HCT116 (cell line): Measurements from ENCODE around the gene PIGH. TPM values are rescaled to one million over a fixed set of nuclear protein-coding genes. Genes with fewer than 3 reads are reported as not detected.

Source experiments
- ATAC-seq: fragments of 200-7000 bp; cut with Tn5 transposase; 2 replicates; pipeline ENCODE4 v1.9.1; 2020; ENCODE audit warnings: mild to moderate bottlenecking, moderate library complexity
- BruUV-seq: library from RNA; stranded (reverse); fragments of 400-500 nt; replicated peaks from 2 replicates; lab custom pipeline; 2021; lab: Mats Ljungman, UMichigan
- CTCF ChIA-PET: fragments of 300-600 bp; sonication (Branson Sonifier 250); formaldehyde crosslinking; loops from one replicate; lab custom pipeline; 2021; ENCODE audit warnings: antibody characterized with exemption; lab: Charles Lee
- POLR2A ChIA-PET: fragments of 300-600, 350-600 bp; sonication (Branson Sonifier 250); formaldehyde crosslinking; loops from one replicate; lab custom pipeline; 2021; ENCODE audit warnings: antibody characterized with exemption; lab: Charles Lee
- RAD21 ChIA-PET, 2 experiments: fragments of 300-600 bp; sonication (Branson Sonifier 250); formaldehyde crosslinking; loops; one replicate each; lab custom pipeline; 2023; ENCODE audit warnings: low total read pairs in 2 of 2; ENCODE audit not compliant: uncharacterized antibody in 2 of 2, unreplicated experiment in 2 of 2, low non-redundant PET in 1 of 2; lab: Charles Lee
- DNase-seq: peaks from one replicate; pipeline ENCODE4 v3.0.0-alpha.2; 2010; ENCODE audit warnings: low read depth, low spot score
- H2AFZ ChIP-seq: fragments of 200-600 bp; shearing (Covaris generic), sonication (generic); 2 replicates; pipeline ENCODE4 v1.6.1; 2017; ENCODE audit warnings: low read depth, mixed run types, mixed read lengths, antibody characterized with exemption, low read length; ENCODE audit not compliant: poor library complexity, severe bottlenecking
- H3K27ac ChIP-seq: 2 replicates; pipeline ENCODE4 v1.5.1; 2012; ENCODE audit warnings: low read depth, low read length
- H3K27me3 ChIP-seq: fragments of 200-600 bp; sonication (generic); 2 replicates; pipeline ENCODE4 v1.6.1; 2016; ENCODE audit warnings: mixed run types, low read length, mixed read lengths; ENCODE audit not compliant: insufficient read depth
- H3K36me3 ChIP-seq, 2 experiments: fragments of 200-500 bp in 1 of 2; fragments of 200-600 bp in 1 of 2; sonication (Bioruptor generic) in 1 of 2; sonication (generic) in 1 of 2; 2 replicates each; pipeline versions ENCODE4 v1.5.1 to v1.6.1; 2014 to 2016; ENCODE audit warnings: low read length in 2 of 2, inconsistent platforms in 1 of 2, mixed read lengths in 1 of 2, mixed run types in 1 of 2; ENCODE audit not compliant: insufficient read depth in 2 of 2, control insufficient read depth in 1 of 2
- H3K4me1 ChIP-seq, 2 experiments: fragments of 200-600 bp in 1 of 2; sonication (generic) in 1 of 2; 2 replicates each; pipeline versions ENCODE4 v1.5.1 to v1.6.1; 2012 to 2017; ENCODE audit warnings: low read length in 2 of 2, inconsistent platforms in 1 of 2, mild to moderate bottlenecking in 1 of 2, mixed read lengths in 1 of 2, mixed run types in 1 of 2, moderate library complexity in 1 of 2; ENCODE audit not compliant: insufficient read depth in 2 of 2, control insufficient read depth in 1 of 2
- H3K4me2 ChIP-seq: fragments of 200-600 bp; sonication (generic); 2 replicates; pipeline ENCODE4 v1.6.1; 2017; ENCODE audit warnings: mixed run types, low read length, mixed read lengths
- H3K4me3 ChIP-seq, 2 experiments: fragments of 200-600 bp in 1 of 2; sonication (generic) in 1 of 2; replicated peaks in 1 of 2; 2 replicates each; pipeline ENCODE4 v1.5.1; 2011 to 2016; ENCODE audit warnings: low read length in 2 of 2, control low read depth in 1 of 2, low read depth in 1 of 2, mild to moderate bottlenecking in 1 of 2, mixed read lengths in 1 of 2, mixed run types in 1 of 2
- H3K79me2 ChIP-seq: fragments of 200-600 bp; sonication (generic); 2 replicates; pipeline ENCODE4 v1.6.1; 2017; ENCODE audit warnings: mild to moderate bottlenecking, mixed run types, low read length, moderate library complexity, mixed read lengths; ENCODE audit not compliant: insufficient read depth
- H3K9ac ChIP-seq: fragments of 200-600 bp; sonication (generic); 2 replicates; pipeline ENCODE4 v1.6.1; 2016; ENCODE audit warnings: low read length, mixed read lengths
- H3K9me2 ChIP-seq: fragments of 200-600 bp; sonication (generic), shearing (Covaris generic); 2 replicates; pipeline ENCODE4 v1.6.1; 2017; ENCODE audit warnings: mixed run types, mild to moderate bottlenecking, moderate library complexity; ENCODE audit not compliant: insufficient read depth
- H3K9me3 ChIP-seq, 2 experiments: fragments of 200-500 bp in 1 of 2; fragments of 200-600 bp in 1 of 2; sonication (Bioruptor generic) in 1 of 2; sonication (generic) in 1 of 2; 2 replicates each; pipeline ENCODE4 v1.6.1; 2014 to 2017; ENCODE audit warnings: low read length in 2 of 2, mixed read lengths in 2 of 2, inconsistent platforms in 1 of 2, low read depth in 1 of 2, mild to moderate bottlenecking in 1 of 2, mixed run types in 1 of 2, moderate library complexity in 1 of 2; ENCODE audit not compliant: control insufficient read depth in 1 of 2, insufficient read depth in 1 of 2
- H4K20me1 ChIP-seq: fragments of 200-600 bp; sonication (generic), shearing (Covaris generic); 2 replicates; pipeline ENCODE4 v1.6.1; 2017; ENCODE audit warnings: mixed run types, mild to moderate bottlenecking, moderate library complexity; ENCODE audit not compliant: insufficient read depth
- ATF3 ChIP-seq: IDR thresholded peaks from 2 replicates; pipeline ENCODE4 v1.6.1; 2012
- CBX3 ChIP-seq: IDR thresholded peaks from 2 replicates; pipeline ENCODE4 v1.6.1; 2012; ENCODE audit warnings: low read depth
- CTCF ChIP-seq, 3 experiments: fragments of 200-600 bp in 1 of 3; sonication (generic) in 1 of 3; IDR thresholded peaks in 2 of 3; conservative IDR thresholded peaks in 1 of 3; 2 replicates each; pipeline ENCODE4 v1.5.1; 2012 to 2017; ENCODE audit warnings: low read depth in 2 of 3, low read length in 2 of 3, antibody characterized with exemption in 1 of 3, borderline replicate concordance in 1 of 3, control low read depth in 1 of 3, mild to moderate bottlenecking in 1 of 3, mixed read lengths in 1 of 3, mixed run types in 1 of 3, moderate library complexity in 1 of 3; ENCODE audit not compliant: insufficient read depth in 1 of 3
- EGR1 ChIP-seq: IDR thresholded peaks from 2 replicates; pipeline ENCODE4 v1.6.1; 2012; ENCODE audit warnings: low read depth
- EZH2 ChIP-seq: fragments of 200-600 bp; sonication (generic); IDR thresholded peaks from 2 replicates; pipeline ENCODE4 v1.6.1; 2017; ENCODE audit warnings: antibody characterized with exemption, mixed run types
- EZH2phosphoT487 ChIP-seq: fragments of 200-600 bp; IDR thresholded peaks from 2 replicates; pipeline ENCODE4 v1.6.1; 2018; ENCODE audit warnings: antibody characterized with exemption, borderline replicate concordance
- JUND ChIP-seq: IDR thresholded peaks from 2 replicates; pipeline ENCODE4 v1.6.1; 2012
- POLR2AphosphoS5 ChIP-seq: IDR thresholded peaks from 2 replicates; pipeline ENCODE4 v1.6.1; 2011; ENCODE audit warnings: mild to moderate bottlenecking, low read depth, low read length, moderate library complexity
- RAD21 ChIP-seq: IDR thresholded peaks from 2 replicates; pipeline ENCODE4 v1.6.1; 2012; ENCODE audit warnings: low read depth, mild to moderate bottlenecking
- SIN3A ChIP-seq: IDR thresholded peaks from 2 replicates; pipeline ENCODE4 v1.6.1; 2012; ENCODE audit warnings: low read depth
- SP1 ChIP-seq: IDR thresholded peaks from 2 replicates; pipeline ENCODE4 v1.6.1; 2012; ENCODE audit warnings: low read depth
- TCF7L2 ChIP-seq: IDR thresholded peaks from 2 replicates; pipeline ENCODE4 v1.7.0; 2011; ENCODE audit warnings: borderline replicate concordance, inconsistent platforms; ENCODE audit not compliant: insufficient read depth, insufficient read length; ENCODE audit errors: extremely low read depth
- ZNF274 ChIP-seq: fragments of 200-500 bp; sonication (Bioruptor generic); IDR thresholded peaks from 2 replicates; pipeline ENCODE4 v1.6.1; 2014; ENCODE audit warnings: mild to moderate bottlenecking, low read depth, low read length, inconsistent platforms
- intact Hi-C: fragments of 100-400 bp; cut with micrococcal nuclease; formaldehyde crosslinking; loops from 2 replicates; pipeline ENCODE4 v1.10.0; 2022
- total RNA-seq: library from RNA; stranded (reverse); gene quantifications from one replicate; pipeline ENCODE4 v1.2.1, GENCODE V29; 2021; ENCODE audit not compliant: unreplicated experiment

Gene PIGH
- total RNA-seq, 1 experiment from 2014 or later = 20.9 TPM

GRCh38 chr14:67555518-67556090 is 44.5 kb downstream of the PIGH start (continued):
- TF ChIP-seq CTCF (IDR thresholded peaks at IDR 0.05 in 2 of 3, conservative IDR thresholded peaks at IDR 0.05 in 1 of 3; ENCODE audit: borderline replicate concordance in 1 of 3, insufficient read depth in 1 of 3, low read depth in 2 of 3, low read length in 2 of 3) (no peak), ATF3 (no peak), SIN3A (no peak)

- BruUV-seq = no TSS peak
These were observed 45.7 kb downstream of the PIGH start for GRCh38 chr14:67554341-67554740.

More at GRCh38 chr14:67554341-67554740, 45.7 kb downstream of the PIGH start:
- H3K4me1 ChIP-seq = peaks cover 4 to 16% of the 10 kb centered on the region in 2 experiments; a peak in 3 of 4 replicates
- no peak overlapping the region for H3K9ac ChIP-seq
- no peaks in the 10 kb centered on the region for H3K9me3 ChIP-seq
- H3K4me3 ChIP-seq = no peak overlapping the region
- ATAC-seq (no peak), DNase-seq (no peak)
- intact Hi-C loops = no loop called here
- no peaks in the 10 kb centered on the region for H3K9me2 ChIP-seq
- ChIA-PET POLR2A (no interaction called here), RAD21 (no interaction called here), CTCF (interaction anchor here (1.1 kb wide), 1 partner anchor 27 kb away, joined by 3 read pairs; no protein-coding TSS in a partner anchor)
- H3K27me3 ChIP-seq = no peaks in the 10 kb centered on the region
- H4K20me1 ChIP-seq = no peaks in the 10 kb centered on the region
- no peaks in the 10 kb centered on the region for H3K79me2 ChIP-seq
- H3K4me2 ChIP-seq = no peak overlapping the region
- TF ChIP-seq EGR1 = no peak
- TF ChIP-seq CTCF (IDR thresholded peaks at IDR 0.05 in 2 of 3, conservative IDR thresholded peaks at IDR 0.05 in 1 of 3; ENCODE audit: borderline replicate concordance in 1 of 3, insufficient read depth in 1 of 3, low read depth in 2 of 3, low read length in 2 of 3) = no peak
- no peak for TF ChIP-seq EZH2phosphoT487
- TF ChIP-seq EZH2 = no peak
- TF ChIP-seq RAD21 = no peak
- TF ChIP-seq ZNF274 = no peak
- no peak for TF ChIP-seq JUND
- TF ChIP-seq SIN3A = no peak
- no peak for TF ChIP-seq SP1
- no peak for TF ChIP-seq CBX3
- no peak for TF ChIP-seq POLR2AphosphoS5
- TF ChIP-seq TCF7L2 = no peak
- no peak overlapping the region for H3K27ac ChIP-seq
- H2AFZ ChIP-seq = no peak overlapping the region
- no peaks in the 10 kb centered on the region for H3K36me3 ChIP-seq
